B cell (primary cell): Measurements from ENCODE around the gene ETV3L. TPM values are rescaled to one million over a fixed set of nuclear protein-coding genes. Genes with fewer than 3 reads are reported as not detected.

Experiments used
- ATAC-seq: fragments of 200-7000 bp; cut with Tn5 transposase; one replicate; pipeline ENCODE4 v1.10.0; 2021; ENCODE audit warnings: low read depth, mild to moderate bottlenecking, moderate number of reproducible peaks, moderate library complexity
- CTCF ChIA-PET: fragments of 350-600 bp; sonication (Branson Sonifier 250); formaldehyde crosslinking; loops from one replicate; lab custom pipeline; 2021; ENCODE audit warnings: antibody characterized with exemption, inconsistent platforms; lab: Charles Lee
- POLR2A ChIA-PET: fragments of 350-600 bp; sonication (Branson Sonifier 250); formaldehyde crosslinking; loops from one replicate; lab custom pipeline; 2021; ENCODE audit warnings: antibody characterized with exemption; lab: Charles Lee
- DNase-seq: peaks from one replicate; pipeline ENCODE4 v3.0.0; 2013
- H2AFZ ChIP-seq: 2 replicates; pipeline ENCODE4 v1.6.1; 2012; ENCODE audit warnings: mild to moderate bottlenecking, low read depth, low read length; ENCODE audit not compliant: insufficient read depth, poor library complexity, severe bottlenecking
- H3K27ac ChIP-seq, 2 donors: 1 replicate in 1 of 2; 2 replicates in 1 of 2; pipeline ENCODE4 v1.5.1; 2012 to 2013; ENCODE audit warnings: low read length in 2 of 2, mild to moderate bottlenecking in 2 of 2, moderate library complexity in 1 of 2
- H3K27me3 ChIP-seq, 4 experiments: fragments of 200-600 bp in 1 of 4; sonication (generic) in 1 of 4; replicated peaks in 1 of 4; 1 replicate in 2 of 4; 2 replicates in 2 of 4; pipeline versions ENCODE4 v1.6.1 to v1.7.0; 2013 to 2016; ENCODE audit warnings: low read length in 3 of 4, mild to moderate bottlenecking in 2 of 4, mixed read lengths in 1 of 4, moderate library complexity in 1 of 4; ENCODE audit not compliant: insufficient read depth in 4 of 4, control insufficient read depth in 3 of 4; ENCODE audit errors: control extremely low read depth in 1 of 4
- H3K36me3 ChIP-seq, 2 experiments: replicated peaks in 1 of 2; 1 replicate in 1 of 2; 2 replicates in 1 of 2; pipeline versions ENCODE4 v1.6.1 to v1.7.1; 2013; ENCODE audit warnings: low read length in 1 of 2; ENCODE audit not compliant: insufficient read depth in 2 of 2, control insufficient read depth in 1 of 2; ENCODE audit errors: control extremely low read depth in 1 of 2, extremely low read depth in 1 of 2
- H3K4me1 ChIP-seq, 2 donors: fragments of 200-600 bp in 1 of 2; sonication (generic) in 1 of 2; 1 replicate in 1 of 2; 2 replicates in 1 of 2; pipeline versions ENCODE4 v1.5.1 to v1.6.1; 2013 to 2017; ENCODE audit warnings: low read length in 2 of 2; ENCODE audit not compliant: control insufficient read depth in 2 of 2, insufficient read depth in 2 of 2
- H3K4me2 ChIP-seq: replicated peaks from 2 replicates; pipeline ENCODE3; 2012; ENCODE audit warnings: mild to moderate bottlenecking, low read depth, low read length; ENCODE audit not compliant: poor library complexity, severe bottlenecking
- H3K4me3 ChIP-seq, 5 experiments: fragments of 200-600 bp in 1 of 5; sonication (generic) in 1 of 5; 1 replicate in 3 of 5; 2 replicates in 2 of 5; pipeline versions ENCODE4 v1.5.1 to v1.7.0; 2011 to 2016; ENCODE audit warnings: low read length in 4 of 5, mild to moderate bottlenecking in 4 of 5, low read depth in 2 of 5, control low read depth in 1 of 5, moderate library complexity in 1 of 5; ENCODE audit not compliant: insufficient read depth in 1 of 5; ENCODE audit errors: control extremely low read depth in 1 of 5, extremely low read depth in 1 of 5
- H3K79me2 ChIP-seq: fragments of 200-600 bp; sonication (generic); one replicate; pipeline ENCODE4 v1.6.0; 2016; ENCODE audit warnings: low read length; ENCODE audit not compliant: control insufficient read depth, insufficient read depth
- H3K9ac ChIP-seq: fragments of 200-600 bp; sonication (generic); 2 replicates; pipeline ENCODE4 v1.6.1; 2017; ENCODE audit warnings: mild to moderate bottlenecking, low read length, moderate library complexity
- H3K9me3 ChIP-seq, 3 donors: one replicate each; pipeline versions ENCODE4 v1.6.1 to v1.7.1; 2013; ENCODE audit warnings: low read length in 2 of 3; ENCODE audit not compliant: control insufficient read depth in 2 of 3, insufficient read depth in 1 of 3; ENCODE audit errors: control extremely low read depth in 1 of 3
- H4K20me1 ChIP-seq: 2 replicates; pipeline ENCODE4 v1.6.0; 2012; ENCODE audit warnings: mild to moderate bottlenecking, low read length; ENCODE audit not compliant: insufficient read depth, control insufficient read depth, poor library complexity, severe bottlenecking
- H3K27ac Mint-ChIP-seq: one replicate; pipeline ENCODE4 v1.8.0; 2021; ENCODE audit warnings: mixed read lengths
- H3K27me3 Mint-ChIP-seq: one replicate; pipeline ENCODE4 v1.8.0; 2021; ENCODE audit warnings: mixed read lengths
- H3K4me1 Mint-ChIP-seq: one replicate; pipeline ENCODE4 v1.8.0; 2021; ENCODE audit warnings: mixed read lengths
- H3K4me3 Mint-ChIP-seq: one replicate; pipeline ENCODE4 v1.8.0; 2021; ENCODE audit warnings: mixed read lengths
- H3K9me3 Mint-ChIP-seq: one replicate; pipeline ENCODE4 v1.8.0; 2022; ENCODE audit warnings: mixed read lengths; ENCODE audit not compliant: insufficient read depth
- EZH2 ChIP-seq: IDR thresholded peaks from 2 replicates; pipeline ENCODE4 v1.6.1; 2012; ENCODE audit warnings: borderline replicate concordance, low read depth, mild to moderate bottlenecking, moderate library complexity, low read length; ENCODE audit not compliant: insufficient read depth, poor library complexity, severe bottlenecking
- WGBS: methylation state at CpG from one replicate; pipeline ENCODE4 v1.1.5; 2013; ENCODE audit warnings: missing lambda C conversion rate; ENCODE audit not compliant: insufficient coverage; 5-methylcytosine and 5-hydroxymethylcytosine counted together
- intact Hi-C: fragments of 100-400 bp; cut with micrococcal nuclease; formaldehyde crosslinking; loops from one replicate; pipeline ENCODE4 v1.10.0; 2022
- polyA plus RNA-seq: library from polyadenylated mRNA; depleted of rRNA; stranded (reverse); fragments of >200 nt; gene quantifications from 2 replicates; pipeline ENCODE4 v1.2.3, GENCODE V29; 2012
- total RNA-seq, 2 donors: library from RNA; stranded (reverse); fragments of 120-200 nt in 1 of 2; gene quantifications; 1 replicate in 1 of 2; 2 replicates in 1 of 2; pipeline versions ENCODE4 v1.2.3 to v1.2.4, GENCODE V29; 2013 to 2022
- TF ChIP-seq, protein P1 (sequence below): fragments of 200-600 bp; IDR thresholded peaks from one replicate; pipeline ENCODE4 v1.8.0; 2022; ENCODE audit warnings: antibody characterized with exemption, mild to moderate bottlenecking

ETV3L gene
- total and polyA plus RNA-seq, 2 donors (not counting 1 experiment from before 2014, with no cell fraction given), result not detected

DNA sequence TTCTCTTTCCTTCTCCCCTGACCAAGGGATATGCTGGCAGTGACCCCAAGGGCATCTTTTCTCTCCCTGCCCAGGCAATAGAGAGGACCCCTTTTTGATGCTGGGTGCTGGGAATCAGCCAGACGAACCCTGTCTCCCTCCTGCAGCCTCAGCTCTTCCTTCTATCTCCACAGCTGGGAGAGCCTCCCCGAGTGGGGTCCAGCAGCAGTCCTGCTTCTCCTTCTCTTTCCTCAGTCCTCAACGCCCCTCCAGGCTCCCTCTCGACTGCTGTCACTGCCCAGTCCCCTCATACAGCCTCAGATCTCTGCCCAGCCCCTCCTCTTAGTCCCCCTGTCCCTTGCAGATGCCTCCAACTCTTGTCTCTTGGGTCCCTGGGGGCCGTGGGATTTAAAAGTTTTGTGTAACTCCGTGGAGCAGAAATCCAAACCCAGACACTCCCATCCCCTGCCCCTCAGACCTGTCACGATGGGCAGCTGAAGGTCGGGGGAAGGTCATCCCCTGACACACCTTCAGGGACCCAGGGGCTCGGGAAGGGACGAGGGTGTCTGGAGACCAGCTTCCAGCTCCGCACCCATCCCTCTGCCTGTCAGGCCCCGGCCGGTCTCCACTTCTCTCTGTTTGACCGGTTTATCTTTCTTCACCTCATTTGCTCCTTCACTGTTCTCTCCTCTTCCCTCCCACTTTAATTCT, 5.8 kb upstream of the ETV3L start:
- no peak for ATAC-seq
- H2AFZ ChIP-seq, result no peak overlapping the region
- H3K4me2 ChIP-seq, result no peak overlapping the region
- Mint-ChIP-seq H3K9me3 (no peaks in the 10 kb centered on the region), H3K27ac (no peak overlapping the region), H3K4me1 (peaks cover 4% of the 10 kb centered on the region), H3K27me3 (peaks cover 56% of the 10 kb centered on the region), H3K4me3 (no peak overlapping the region)
- no peaks in the 10 kb centered on the region for H3K9me3 ChIP-seq
- ChIA-PET CTCF (interaction anchor here (0.9 to 1.1 kb wide), 2 partner anchors 15 to 51 kb away, joined by 3 to 4 read pairs; no protein-coding TSS in a partner anchor), POLR2A (no interaction called here)
- H3K27me3 ChIP-seq, result peaks cover 0 to 16% (median 7%) of the 10 kb centered on the region in 4 experiments
- H3K4me1 ChIP-seq, result peaks cover 0 to 6% of the 10 kb centered on the region in 2 donors
- H3K9ac ChIP-seq, result no peak overlapping the region
- intact Hi-C loops, result no loop called here
- H3K4me3 ChIP-seq, result no peak overlapping the region
- no peak for DNase-seq
- no peaks in the 10 kb centered on the region for H3K36me3 ChIP-seq
- TF ChIP-seq, protein P1, sequence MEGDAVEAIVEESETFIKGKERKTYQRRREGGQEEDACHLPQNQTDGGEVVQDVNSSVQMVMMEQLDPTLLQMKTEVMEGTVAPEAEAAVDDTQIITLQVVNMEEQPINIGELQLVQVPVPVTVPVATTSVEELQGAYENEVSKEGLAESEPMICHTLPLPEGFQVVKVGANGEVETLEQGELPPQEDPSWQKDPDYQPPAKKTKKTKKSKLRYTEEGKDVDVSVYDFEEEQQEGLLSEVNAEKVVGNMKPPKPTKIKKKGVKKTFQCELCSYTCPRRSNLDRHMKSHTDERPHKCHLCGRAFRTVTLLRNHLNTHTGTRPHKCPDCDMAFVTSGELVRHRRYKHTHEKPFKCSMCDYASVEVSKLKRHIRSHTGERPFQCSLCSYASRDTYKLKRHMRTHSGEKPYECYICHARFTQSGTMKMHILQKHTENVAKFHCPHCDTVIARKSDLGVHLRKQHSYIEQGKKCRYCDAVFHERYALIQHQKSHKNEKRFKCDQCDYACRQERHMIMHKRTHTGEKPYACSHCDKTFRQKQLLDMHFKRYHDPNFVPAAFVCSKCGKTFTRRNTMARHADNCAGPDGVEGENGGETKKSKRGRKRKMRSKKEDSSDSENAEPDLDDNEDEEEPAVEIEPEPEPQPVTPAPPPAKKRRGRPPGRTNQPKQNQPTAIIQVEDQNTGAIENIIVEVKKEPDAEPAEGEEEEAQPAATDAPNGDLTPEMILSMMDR, result no peak
- TF ChIP-seq EZH2, result no peak
- 89% methylated on average over 14 of the region's 14 CpGs for WGBS
- H3K79me2 ChIP-seq, result no peaks in the 10 kb centered on the region
- H3K27ac ChIP-seq, result no peak overlapping the region
- H4K20me1 ChIP-seq, result no peaks in the 10 kb centered on the region

DNA sequence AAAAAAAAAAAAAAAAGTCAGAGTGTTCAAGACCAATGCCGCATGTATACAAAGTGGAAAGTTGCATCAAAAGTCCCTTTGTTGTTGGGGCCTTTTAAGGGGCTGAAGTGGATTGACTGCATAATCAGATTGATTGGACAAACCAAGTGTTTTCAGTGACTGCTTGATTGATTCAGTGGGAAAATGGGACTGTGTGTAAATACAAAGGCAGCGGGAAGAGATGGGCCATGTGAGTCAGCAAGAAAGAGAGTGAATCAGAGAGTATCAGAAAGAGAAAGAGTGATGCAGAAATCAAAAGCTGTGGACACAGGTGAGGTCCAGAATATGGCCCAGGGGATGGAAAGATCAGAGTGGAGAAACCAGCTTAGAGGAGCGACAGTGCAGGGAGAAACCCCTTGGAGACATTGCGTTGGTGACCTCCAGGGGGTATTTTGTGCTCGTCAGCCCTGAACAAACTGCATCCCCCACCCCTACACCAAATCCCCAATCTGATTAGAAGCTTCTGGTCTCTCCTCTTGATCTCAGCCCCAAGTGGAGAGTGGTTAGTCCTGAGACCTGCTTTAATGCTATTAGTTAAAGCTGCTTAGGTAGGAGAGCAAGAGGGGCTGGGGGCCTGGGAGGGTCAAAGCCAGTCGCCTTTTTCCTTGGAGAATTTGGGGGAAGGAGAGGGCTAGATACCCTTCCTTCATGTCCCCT, 5.1 kb upstream of the ETV3L start:
- H3K9me3 ChIP-seq, result no peaks in the 10 kb centered on the region
- ChIA-PET POLR2A (no interaction called here), CTCF (interaction anchor here (0.8 to 0.9 kb wide), 2 partner anchors 15 to 51 kb away, joined by 3 to 4 read pairs; no protein-coding TSS in a partner anchor)
- WGBS, result 96% methylated on average over 4 of the region's 6 CpGs
- H3K27ac ChIP-seq, result no peak overlapping the region
- no peak for DNase-seq
- H3K79me2 ChIP-seq, result no peaks in the 10 kb centered on the region
- no peak for TF ChIP-seq EZH2
- TF ChIP-seq, protein P1, result no peak
- H2AFZ ChIP-seq, result no peak overlapping the region
- no peak overlapping the region for H3K9ac ChIP-seq
- peaks cover 0 to 16% (median 7%) of the 10 kb centered on the region in 4 experiments for H3K27me3 ChIP-seq
- no peak overlapping the region for H3K4me3 Mint-ChIP-seq
- no peak overlapping the region for H3K4me3 ChIP-seq
- peaks cover 0 to 6% of the 10 kb centered on the region in 2 donors for H3K4me1 ChIP-seq
- no peak overlapping the region for H3K4me2 ChIP-seq
- peaks cover 51% of the 10 kb centered on the region for H3K27me3 Mint-ChIP-seq
- ATAC-seq, result no peak
- H3K36me3 ChIP-seq, result no peaks in the 10 kb centered on the region
- H3K4me1 Mint-ChIP-seq, result peaks cover 4% of the 10 kb centered on the region
- no peaks in the 10 kb centered on the region for H4K20me1 ChIP-seq
- intact Hi-C loops, result no loop called here
- H3K9me3 Mint-ChIP-seq, result no peaks in the 10 kb centered on the region
- H3K27ac Mint-ChIP-seq, result no peak overlapping the region
